Lower leg skin (tissue), 3 donors: ENCODE measurements around the gene CCDC28B.

Experiments
- POLR2A ChIP-seq, 2 donors: fragments of 450-650 bp; IDR thresholded peaks; one replicate each; pipeline ENCODE4 v1.6.1; 2016 to 2017; ENCODE audit warnings: antibody characterized with exemption in 2 of 2, mild to moderate bottlenecking in 1 of 2, moderate library complexity in 1 of 2
- TF ChIP-seq, protein P1 (sequence below), 3 donors: fragments of 450-650 bp; IDR thresholded peaks; one replicate each; pipeline ENCODE4 v1.5.1; 2016; ENCODE audit warnings: antibody characterized with exemption in 3 of 3, mild to moderate bottlenecking in 3 of 3, moderate library complexity in 2 of 3

DNA sequence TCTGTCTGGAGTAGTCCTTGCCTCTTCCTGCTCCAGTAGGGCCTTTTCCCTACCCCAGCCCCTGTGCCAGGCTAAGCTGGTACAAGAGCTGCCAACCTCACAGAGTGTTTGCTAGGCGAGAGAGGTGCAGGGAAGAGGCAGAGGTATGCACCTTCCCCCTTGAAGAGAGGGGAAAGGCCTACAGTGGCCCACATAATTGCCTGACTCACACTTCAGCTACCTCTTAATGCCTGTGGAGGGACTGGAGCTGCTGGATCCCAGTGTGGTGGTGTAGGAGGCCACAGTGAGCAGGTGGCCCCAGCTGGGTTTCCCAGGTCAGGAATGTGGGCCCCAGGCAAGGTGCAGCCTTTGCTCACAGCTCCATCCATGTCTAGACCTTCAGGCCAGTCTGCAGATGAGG, 3.3 kb upstream of the CCDC28B start:
- TF ChIP-seq, protein P1, sequence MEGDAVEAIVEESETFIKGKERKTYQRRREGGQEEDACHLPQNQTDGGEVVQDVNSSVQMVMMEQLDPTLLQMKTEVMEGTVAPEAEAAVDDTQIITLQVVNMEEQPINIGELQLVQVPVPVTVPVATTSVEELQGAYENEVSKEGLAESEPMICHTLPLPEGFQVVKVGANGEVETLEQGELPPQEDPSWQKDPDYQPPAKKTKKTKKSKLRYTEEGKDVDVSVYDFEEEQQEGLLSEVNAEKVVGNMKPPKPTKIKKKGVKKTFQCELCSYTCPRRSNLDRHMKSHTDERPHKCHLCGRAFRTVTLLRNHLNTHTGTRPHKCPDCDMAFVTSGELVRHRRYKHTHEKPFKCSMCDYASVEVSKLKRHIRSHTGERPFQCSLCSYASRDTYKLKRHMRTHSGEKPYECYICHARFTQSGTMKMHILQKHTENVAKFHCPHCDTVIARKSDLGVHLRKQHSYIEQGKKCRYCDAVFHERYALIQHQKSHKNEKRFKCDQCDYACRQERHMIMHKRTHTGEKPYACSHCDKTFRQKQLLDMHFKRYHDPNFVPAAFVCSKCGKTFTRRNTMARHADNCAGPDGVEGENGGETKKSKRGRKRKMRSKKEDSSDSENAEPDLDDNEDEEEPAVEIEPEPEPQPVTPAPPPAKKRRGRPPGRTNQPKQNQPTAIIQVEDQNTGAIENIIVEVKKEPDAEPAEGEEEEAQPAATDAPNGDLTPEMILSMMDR (IDR thresholded peaks at IDR 0.05) = no peak
- TF ChIP-seq POLR2A (IDR thresholded peaks at IDR 0.05) = no peak
